WI38 (cell line): ENCODE data around the gene TMEM204.

ENCODE experiments used
- H3K4me3 ChIP-seq: 2 replicates; pipeline ENCODE4 v1.5.1; 2011; ENCODE audit warnings: low read depth, mild to moderate bottlenecking, control low read depth, low read length
- TF ChIP-seq, protein P1 (sequence below): IDR thresholded peaks from 2 replicates; pipeline ENCODE4 v1.5.1; 2012; ENCODE audit warnings: low read depth, mild to moderate bottlenecking, control low read depth, low read length

TMEM204 gene

DNA sequence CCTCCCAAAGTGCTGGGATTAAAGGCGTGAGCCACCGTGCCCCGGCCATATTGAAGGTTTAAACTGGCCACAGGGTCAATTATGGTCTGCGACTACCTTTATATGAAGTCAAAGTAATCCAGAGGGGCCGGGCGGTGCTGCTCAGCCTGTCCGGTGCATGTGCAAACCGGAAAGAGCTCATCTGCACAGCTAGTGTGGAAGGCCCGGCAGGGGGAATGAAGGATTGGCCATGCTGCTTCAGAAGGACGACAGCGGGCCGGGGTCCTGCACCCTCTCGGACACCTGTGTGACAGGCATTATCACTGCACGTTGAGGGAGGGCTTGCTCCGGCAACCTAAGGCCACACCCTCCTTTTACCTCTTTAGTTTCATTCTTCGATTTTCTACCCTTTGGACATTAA, 23.6 kb downstream of the TMEM204 start:
- TF ChIP-seq, protein P1, sequence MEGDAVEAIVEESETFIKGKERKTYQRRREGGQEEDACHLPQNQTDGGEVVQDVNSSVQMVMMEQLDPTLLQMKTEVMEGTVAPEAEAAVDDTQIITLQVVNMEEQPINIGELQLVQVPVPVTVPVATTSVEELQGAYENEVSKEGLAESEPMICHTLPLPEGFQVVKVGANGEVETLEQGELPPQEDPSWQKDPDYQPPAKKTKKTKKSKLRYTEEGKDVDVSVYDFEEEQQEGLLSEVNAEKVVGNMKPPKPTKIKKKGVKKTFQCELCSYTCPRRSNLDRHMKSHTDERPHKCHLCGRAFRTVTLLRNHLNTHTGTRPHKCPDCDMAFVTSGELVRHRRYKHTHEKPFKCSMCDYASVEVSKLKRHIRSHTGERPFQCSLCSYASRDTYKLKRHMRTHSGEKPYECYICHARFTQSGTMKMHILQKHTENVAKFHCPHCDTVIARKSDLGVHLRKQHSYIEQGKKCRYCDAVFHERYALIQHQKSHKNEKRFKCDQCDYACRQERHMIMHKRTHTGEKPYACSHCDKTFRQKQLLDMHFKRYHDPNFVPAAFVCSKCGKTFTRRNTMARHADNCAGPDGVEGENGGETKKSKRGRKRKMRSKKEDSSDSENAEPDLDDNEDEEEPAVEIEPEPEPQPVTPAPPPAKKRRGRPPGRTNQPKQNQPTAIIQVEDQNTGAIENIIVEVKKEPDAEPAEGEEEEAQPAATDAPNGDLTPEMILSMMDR = no peak
- no peak overlapping the region for H3K4me3 ChIP-seq

DNA sequence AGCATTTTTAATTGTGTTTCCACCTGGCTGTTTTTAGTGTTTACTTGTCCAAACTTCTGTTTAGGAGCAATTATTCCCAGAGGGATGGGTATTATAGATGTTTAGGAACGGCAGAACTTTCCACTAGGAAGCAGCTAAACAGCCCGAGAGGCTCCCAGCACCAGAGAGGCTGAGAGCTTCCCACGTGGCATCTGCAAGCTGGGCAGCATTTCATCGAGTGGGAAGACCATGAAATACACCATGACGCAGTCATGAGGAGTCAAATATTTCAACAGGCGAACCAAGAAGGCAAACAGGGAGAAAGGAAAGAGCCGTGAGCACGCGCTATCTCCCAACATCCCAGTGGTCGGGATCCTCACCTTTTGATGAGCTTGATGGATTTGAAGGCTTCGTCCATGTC, 24.1 kb downstream of the TMEM204 start:
- H3K4me3 ChIP-seq = no peak overlapping the region
- TF ChIP-seq, protein P1 = no peak

DNA sequence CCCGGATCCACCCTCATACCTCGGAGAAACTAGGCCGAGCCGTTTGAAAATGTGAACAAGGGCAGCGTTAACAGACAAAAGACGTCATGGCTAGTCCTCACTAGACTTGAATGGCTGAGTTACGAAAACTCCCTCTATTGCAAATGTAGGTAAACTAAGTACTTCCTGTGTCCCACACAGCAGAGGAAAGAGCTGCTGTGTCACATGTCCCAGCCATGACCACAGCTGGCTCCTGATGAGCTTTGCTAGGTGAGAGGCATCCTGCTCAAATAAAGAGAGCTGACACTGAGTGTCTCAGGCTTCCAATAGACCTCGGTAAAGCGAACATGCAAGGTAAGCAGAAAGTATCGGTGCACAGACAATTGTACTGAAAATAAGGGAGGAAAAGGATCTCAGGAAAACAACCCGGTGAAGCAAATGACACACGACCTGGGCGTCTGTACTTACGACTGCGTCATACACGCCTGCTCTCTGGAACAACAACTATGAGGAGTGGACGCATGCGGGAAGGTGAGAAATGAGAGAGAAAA, 26.0 kb downstream of the TMEM204 start:
- no peak overlapping the region for H3K4me3 ChIP-seq
- TF ChIP-seq, protein P1 = no peak

GRCh38 chr16:1560153-1560552, 26.7 kb downstream of the TMEM204 start:
- TF ChIP-seq, protein P1 = no peak
- no peak overlapping the region for H3K4me3 ChIP-seq

- H3K4me3 ChIP-seq = no peak overlapping the region
- TF ChIP-seq, protein P1 = no peak
Observed at GRCh38 chr16:1560866-1561265, 27.4 kb downstream of the TMEM204 start.

GRCh38 chr16:1561266-1561665, 27.8 kb downstream of the TMEM204 start:
- TF ChIP-seq, protein P1 = no peak
- no peak overlapping the region for H3K4me3 ChIP-seq

DNA sequence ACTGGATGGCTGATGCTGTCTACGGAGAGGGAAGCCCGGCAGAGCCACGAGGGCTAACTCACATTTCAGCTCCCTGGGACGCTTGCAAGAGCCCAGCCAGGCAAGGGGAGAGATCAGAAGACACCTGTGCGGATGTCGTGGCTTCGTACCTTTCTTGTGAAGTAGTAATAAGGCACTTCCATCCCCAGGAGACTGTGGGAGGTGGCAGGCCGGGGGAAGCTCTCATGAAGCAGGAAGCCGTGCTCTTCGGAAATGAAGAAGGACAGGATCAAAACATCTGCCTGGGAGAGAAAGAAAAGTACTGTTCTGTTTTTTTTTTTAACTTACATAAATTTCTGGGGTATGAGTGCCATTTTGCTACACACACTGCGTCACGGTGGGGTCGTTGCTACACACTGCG, 28.4 kb downstream of the TMEM204 start:
- H3K4me3 ChIP-seq = no peak overlapping the region
- TF ChIP-seq, protein P1 = no peak
